IPS-11a (cell line): ENCODE results near the gene PRSS23.
"Not testable (repeated sequence)": the region's sequence is repeated elsewhere in the genome, so short reads cannot be mapped to it uniquely, and the experiment has no call there.

Experiments
- H3K4me3 ChIP-seq: one replicate; pipeline ENCODE4 v1.5.1; 2013; ENCODE audit warnings: low read depth, low read length, control low read depth

Gene PRSS23

GRCh38 chr11:86800076-86800959 is at the start of gene PRSS23:
TSS of gene PRSS23 (plus strand) at chr11:86800542. CDS start at chr11:86807644, 7,102 bp downstream.
- H3K4me3 ChIP-seq, result peak within 1 kb of the TSS; percentile 55

GRCh38 chr11:86753459-86753858 is 46.9 kb upstream of the PRSS23 start:
- no peak overlapping the region for H3K4me3 ChIP-seq

GRCh38 chr11:86755146-86755545 is 45.2 kb upstream of the PRSS23 start:
- no peak overlapping the region for H3K4me3 ChIP-seq

GRCh38 chr11:86758171-86758570 is 42.2 kb upstream of the PRSS23 start:
- H3K4me3 ChIP-seq, result no peak overlapping the region

- no peak overlapping the region for H3K4me3 ChIP-seq
Observed at GRCh38 chr11:86760577-86760976, 39.8 kb upstream of the PRSS23 start.

- no peak overlapping the region for H3K4me3 ChIP-seq
Observed at GRCh38 chr11:86761978-86762377, 38.4 kb upstream of the PRSS23 start.

- H3K4me3 ChIP-seq, result no peak overlapping the region
Observed at GRCh38 chr11:86765203-86765602, 35.1 kb upstream of the PRSS23 start.

GRCh38 chr11:86765878-86766277 is 34.5 kb upstream of the PRSS23 start:
- no peak overlapping the region for H3K4me3 ChIP-seq

- H3K4me3 ChIP-seq, result no peak overlapping the region
Observed at GRCh38 chr11:86769219-86769618, 31.1 kb upstream of the PRSS23 start.

- H3K4me3 ChIP-seq, result not testable (repeated sequence)
Observed at GRCh38 chr11:86770473-86771027, 29.8 kb upstream of the PRSS23 start.

- H3K4me3 ChIP-seq, result no peak overlapping the region
Observed at GRCh38 chr11:86772999-86773398, 27.3 kb upstream of the PRSS23 start.

GRCh38 chr11:86773513-86774252 is 26.7 kb upstream of the PRSS23 start:
- H3K4me3 ChIP-seq, result no peak overlapping the region

- H3K4me3 ChIP-seq, result no peak overlapping the region
Observed at GRCh38 chr11:86774417-86774816, 25.9 kb upstream of the PRSS23 start.

- H3K4me3 ChIP-seq, result no peak overlapping the region
Observed at GRCh38 chr11:86775361-86775760, 25.0 kb upstream of the PRSS23 start.

- no peak overlapping the region for H3K4me3 ChIP-seq
Observed at GRCh38 chr11:86781546-86781945, 18.8 kb upstream of the PRSS23 start.

GRCh38 chr11:86782742-86783141 is 17.6 kb upstream of the PRSS23 start:
- no peak overlapping the region for H3K4me3 ChIP-seq

GRCh38 chr11:86783661-86784060 is 16.7 kb upstream of the PRSS23 start:
- H3K4me3 ChIP-seq, result no peak overlapping the region

- H3K4me3 ChIP-seq, result no peak overlapping the region
Observed at GRCh38 chr11:86784241-86784681, 16.1 kb upstream of the PRSS23 start.

- no peak overlapping the region for H3K4me3 ChIP-seq
Observed at GRCh38 chr11:86785576-86785975, 14.8 kb upstream of the PRSS23 start.

GRCh38 chr11:86787018-86787536 is 13.3 kb upstream of the PRSS23 start:
- no peak overlapping the region for H3K4me3 ChIP-seq

GRCh38 chr11:86787656-86788055 is 12.7 kb upstream of the PRSS23 start:
- no peak overlapping the region for H3K4me3 ChIP-seq
